Measurements from ENCODE around the gene FKBP5. TPM values are rescaled to one million over a fixed set of nuclear protein-coding genes. Genes with fewer than 3 reads are reported as not detected.

The FKBP5 gene
- total RNA-seq, 1 donor from 2014 or later: 4.6 TPM

DNA sequence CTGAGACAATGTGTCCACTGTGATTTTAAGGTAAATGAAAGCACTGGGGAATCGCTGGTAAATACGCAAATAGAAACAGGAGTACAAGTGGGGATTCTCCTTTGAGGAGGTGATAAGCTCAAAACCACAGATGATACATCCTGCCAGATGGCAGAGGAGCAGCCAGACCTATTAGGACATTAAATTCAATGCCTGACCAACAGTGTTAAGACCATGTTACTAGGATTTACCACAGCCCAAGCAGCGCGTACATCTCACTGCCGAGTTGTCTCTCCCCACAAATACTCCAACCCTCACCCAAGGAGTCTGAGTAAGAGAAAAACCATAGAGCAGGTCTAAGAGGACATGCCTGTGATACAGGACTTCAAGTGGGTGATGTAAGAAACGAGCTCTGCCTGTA is 107.1 kb downstream of the FKBP5 start:
- DNase-seq (ENCODE audit: low read depth) (peak; percentile 56), FAIRE-seq (no peak)
- Mint-ChIP-seq H3K4me3 (ENCODE audit: unreplicated experiment) (no peak overlapping the region), H3K27ac (ENCODE audit: unreplicated experiment) (no peak overlapping the region), H3K36me3 (ENCODE audit: low read depth, unreplicated experiment) (no peaks in the 10 kb centered on the region), H3K9me3 (ENCODE audit: unreplicated experiment) (no peaks in the 10 kb centered on the region), H3K27me3 (ENCODE audit: low read depth, unreplicated experiment) (peaks cover 2% of the 10 kb centered on the region), H3K4me1 (ENCODE audit: low read depth, unreplicated experiment) (peaks cover 4% of the 10 kb centered on the region)
- no peak overlapping the region for H3K4me2 ChIP-seq (ENCODE audit: low read length)
- H3K9me3 ChIP-seq (ENCODE audit: insufficient read depth, low read depth, low read length): no peaks in the 10 kb centered on the region
- no peaks in the 10 kb centered on the region for H3K4me1 ChIP-seq (ENCODE audit: insufficient read depth, low read length)
- no peaks in the 10 kb centered on the region for H3K79me2 ChIP-seq (ENCODE audit: insufficient read depth, low read length)
- TF ChIP-seq, protein P1, sequence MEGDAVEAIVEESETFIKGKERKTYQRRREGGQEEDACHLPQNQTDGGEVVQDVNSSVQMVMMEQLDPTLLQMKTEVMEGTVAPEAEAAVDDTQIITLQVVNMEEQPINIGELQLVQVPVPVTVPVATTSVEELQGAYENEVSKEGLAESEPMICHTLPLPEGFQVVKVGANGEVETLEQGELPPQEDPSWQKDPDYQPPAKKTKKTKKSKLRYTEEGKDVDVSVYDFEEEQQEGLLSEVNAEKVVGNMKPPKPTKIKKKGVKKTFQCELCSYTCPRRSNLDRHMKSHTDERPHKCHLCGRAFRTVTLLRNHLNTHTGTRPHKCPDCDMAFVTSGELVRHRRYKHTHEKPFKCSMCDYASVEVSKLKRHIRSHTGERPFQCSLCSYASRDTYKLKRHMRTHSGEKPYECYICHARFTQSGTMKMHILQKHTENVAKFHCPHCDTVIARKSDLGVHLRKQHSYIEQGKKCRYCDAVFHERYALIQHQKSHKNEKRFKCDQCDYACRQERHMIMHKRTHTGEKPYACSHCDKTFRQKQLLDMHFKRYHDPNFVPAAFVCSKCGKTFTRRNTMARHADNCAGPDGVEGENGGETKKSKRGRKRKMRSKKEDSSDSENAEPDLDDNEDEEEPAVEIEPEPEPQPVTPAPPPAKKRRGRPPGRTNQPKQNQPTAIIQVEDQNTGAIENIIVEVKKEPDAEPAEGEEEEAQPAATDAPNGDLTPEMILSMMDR (IDR thresholded peaks at IDR 0.05; ENCODE audit: insufficient read depth, low read depth, low read length): no peak
- TF ChIP-seq EZH2 (IDR thresholded peaks at IDR 0.05; ENCODE audit: insufficient read depth, low read length): no peak
- H3K36me3 ChIP-seq (ENCODE audit: insufficient read depth, low read length): no peaks in the 10 kb centered on the region
- no peaks in the 10 kb centered on the region for H3K27me3 ChIP-seq (ENCODE audit: insufficient read depth, low read length)
- H3K4me3 ChIP-seq (ENCODE audit: insufficient read depth, low read depth, low read length): no peak overlapping the region
- H4K20me1 ChIP-seq (ENCODE audit: insufficient read depth, low read length): no peaks in the 10 kb centered on the region
- H2AFZ ChIP-seq (ENCODE audit: low read depth, low read length): no peak overlapping the region
- no peak overlapping the region for H3K9ac ChIP-seq (ENCODE audit: low read length)
- no peak overlapping the region for H3K27ac ChIP-seq (ENCODE audit: low read depth, low read length)

DNA sequence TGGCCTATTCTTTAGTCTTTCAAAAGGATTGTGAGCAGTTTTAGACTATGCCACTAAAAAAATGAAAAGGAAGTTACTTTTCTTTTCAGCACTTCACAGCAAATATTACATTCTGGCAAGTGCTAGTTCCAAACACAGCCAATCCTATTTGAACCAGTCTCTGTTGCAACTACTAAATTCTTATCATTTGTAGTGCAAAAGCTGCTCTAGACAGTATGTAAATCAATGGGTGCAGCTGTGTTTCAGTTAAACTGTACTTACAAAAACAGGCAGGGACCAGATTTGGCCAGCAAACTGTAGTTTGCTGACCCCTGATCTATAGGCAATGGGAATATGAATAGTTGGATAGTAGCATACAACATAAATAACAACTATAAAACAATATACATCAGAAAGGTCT is 107.9 kb downstream of the FKBP5 start:
- H3K36me3 Mint-ChIP-seq (ENCODE audit: low read depth, unreplicated experiment): no peaks in the 10 kb centered on the region
- TF ChIP-seq, protein P1 (IDR thresholded peaks at IDR 0.05; ENCODE audit: insufficient read depth, low read depth, low read length): no peak
- no peaks in the 10 kb centered on the region for H3K9me3 Mint-ChIP-seq (ENCODE audit: unreplicated experiment)
- Histone ChIP-seq H3K9ac (ENCODE audit: low read length) (no peak overlapping the region), H3K27ac (ENCODE audit: low read depth, low read length) (no peak overlapping the region), H3K36me3 (ENCODE audit: insufficient read depth, low read length) (no peaks in the 10 kb centered on the region), H3K27me3 (ENCODE audit: insufficient read depth, low read length) (no peaks in the 10 kb centered on the region), H3K4me2 (ENCODE audit: low read length) (no peak overlapping the region), H3K9me3 (ENCODE audit: insufficient read depth, low read depth, low read length) (no peaks in the 10 kb centered on the region), H3K4me1 (ENCODE audit: insufficient read depth, low read length) (no peaks in the 10 kb centered on the region), H4K20me1 (ENCODE audit: insufficient read depth, low read length) (no peaks in the 10 kb centered on the region), H2AFZ (ENCODE audit: low read depth, low read length) (no peak overlapping the region), H3K79me2 (ENCODE audit: insufficient read depth, low read length) (no peaks in the 10 kb centered on the region), H3K4me3 (ENCODE audit: insufficient read depth, low read depth, low read length) (no peak overlapping the region)
- FAIRE-seq (no peak), DNase-seq (ENCODE audit: low read depth) (no peak)
- H3K27ac Mint-ChIP-seq (ENCODE audit: unreplicated experiment): no peak overlapping the region
- peaks cover 4% of the 10 kb centered on the region for H3K4me1 Mint-ChIP-seq (ENCODE audit: low read depth, unreplicated experiment)
- no peak overlapping the region for H3K4me3 Mint-ChIP-seq (ENCODE audit: unreplicated experiment)
- peaks cover 5% of the 10 kb centered on the region for H3K27me3 Mint-ChIP-seq (ENCODE audit: low read depth, unreplicated experiment)

DNA sequence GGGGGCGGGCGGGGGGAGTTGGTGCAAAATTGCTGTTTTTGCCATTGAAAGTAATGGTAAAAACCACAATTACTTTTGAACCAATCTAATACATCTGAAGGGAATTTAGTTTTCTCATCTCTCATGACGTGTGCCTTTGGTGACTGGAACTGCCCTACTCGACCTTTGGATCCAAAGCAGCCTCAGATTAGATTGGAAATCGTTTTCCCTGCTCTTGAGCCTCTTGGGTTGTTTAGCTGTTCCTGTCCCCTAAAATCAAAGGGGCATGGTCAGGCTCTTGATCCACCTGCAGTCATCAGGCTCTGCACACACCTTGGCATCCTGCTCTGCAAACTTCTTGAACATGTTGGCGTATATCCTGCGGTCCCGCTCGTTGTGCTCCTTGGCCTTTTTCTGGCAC is 112.0 kb downstream of the FKBP5 start:
- no peaks in the 10 kb centered on the region for H3K4me1 ChIP-seq (ENCODE audit: insufficient read depth, low read length)
- no peak overlapping the region for H3K4me2 ChIP-seq (ENCODE audit: low read length)
- H3K9me3 Mint-ChIP-seq (ENCODE audit: unreplicated experiment): no peaks in the 10 kb centered on the region
- peaks cover 3% of the 10 kb centered on the region for H3K4me1 Mint-ChIP-seq (ENCODE audit: low read depth, unreplicated experiment)
- no peaks in the 10 kb centered on the region for H3K36me3 ChIP-seq (ENCODE audit: insufficient read depth, low read length)
- peaks cover 8% of the 10 kb centered on the region for H3K27me3 Mint-ChIP-seq (ENCODE audit: low read depth, unreplicated experiment)
- no peak overlapping the region for H3K4me3 ChIP-seq (ENCODE audit: insufficient read depth, low read depth, low read length)
- no peaks in the 10 kb centered on the region for H3K27me3 ChIP-seq (ENCODE audit: insufficient read depth, low read length)
- H2AFZ ChIP-seq (ENCODE audit: low read depth, low read length): no peak overlapping the region
- no peak overlapping the region for H3K4me3 Mint-ChIP-seq (ENCODE audit: unreplicated experiment)
- no peaks in the 10 kb centered on the region for H4K20me1 ChIP-seq (ENCODE audit: insufficient read depth, low read length)
- H3K27ac Mint-ChIP-seq (ENCODE audit: unreplicated experiment): no peak overlapping the region
- H3K79me2 ChIP-seq (ENCODE audit: insufficient read depth, low read length): no peaks in the 10 kb centered on the region
- H3K9ac ChIP-seq (ENCODE audit: low read length): no peak overlapping the region
- DNase-seq (ENCODE audit: low read depth) (no peak), FAIRE-seq (no peak)
- no peaks in the 10 kb centered on the region for H3K9me3 ChIP-seq (ENCODE audit: insufficient read depth, low read depth, low read length)
- no peak overlapping the region for H3K27ac ChIP-seq (ENCODE audit: low read depth, low read length)
- no peak for TF ChIP-seq EZH2 (IDR thresholded peaks at IDR 0.05; ENCODE audit: insufficient read depth, low read length)
- H3K36me3 Mint-ChIP-seq (ENCODE audit: low read depth, unreplicated experiment): no peaks in the 10 kb centered on the region

Measured in astrocyte (in vitro differentiated cells and primary cell).